Eye (tissue), 1 donor: ENCODE data around the gene RIPPLY3.
"Not testable (repeated sequence)": the region's sequence is repeated elsewhere in the genome, so short reads cannot be mapped to it uniquely, and the experiment has no call there.

ENCODE experiments used
- DNase-seq: peaks from one replicate; pipeline ENCODE4 v3.0.0-alpha.2; 2015

RIPPLY3 gene

DNA sequence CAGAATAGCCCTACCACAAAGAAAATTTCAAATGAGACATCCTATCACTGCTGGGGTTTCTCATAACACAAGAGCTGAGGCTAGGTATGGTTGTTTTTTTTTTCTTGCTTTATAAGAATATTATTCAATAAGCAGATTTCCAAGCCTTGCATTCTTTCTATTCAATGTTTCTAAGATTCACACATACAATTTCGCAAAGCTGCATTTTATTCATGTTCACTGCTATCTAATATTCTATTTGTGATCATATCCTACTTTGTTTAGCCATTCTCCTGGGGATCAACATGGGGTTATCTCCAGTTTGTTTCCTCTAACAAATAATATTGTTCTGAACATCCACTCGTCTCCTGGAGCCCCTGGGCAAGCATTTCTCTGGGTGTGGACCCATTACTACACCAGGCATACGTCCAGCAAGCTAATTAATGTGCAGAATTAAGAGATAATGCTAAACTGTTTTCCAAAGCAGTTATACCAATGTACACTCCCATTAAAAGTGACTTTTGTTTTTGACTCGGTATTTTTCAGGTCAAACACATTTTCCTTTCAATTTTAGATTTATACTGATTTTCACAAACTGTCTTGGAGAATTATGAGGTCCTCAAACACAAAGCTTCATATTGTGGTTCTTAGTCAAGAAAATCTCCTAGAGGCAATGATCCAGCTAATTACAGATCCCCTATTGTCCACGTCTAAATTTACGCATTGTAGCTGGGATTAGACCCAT is 24.4 kb upstream of the RIPPLY3 start:
- no peak for DNase-seq

DNA sequence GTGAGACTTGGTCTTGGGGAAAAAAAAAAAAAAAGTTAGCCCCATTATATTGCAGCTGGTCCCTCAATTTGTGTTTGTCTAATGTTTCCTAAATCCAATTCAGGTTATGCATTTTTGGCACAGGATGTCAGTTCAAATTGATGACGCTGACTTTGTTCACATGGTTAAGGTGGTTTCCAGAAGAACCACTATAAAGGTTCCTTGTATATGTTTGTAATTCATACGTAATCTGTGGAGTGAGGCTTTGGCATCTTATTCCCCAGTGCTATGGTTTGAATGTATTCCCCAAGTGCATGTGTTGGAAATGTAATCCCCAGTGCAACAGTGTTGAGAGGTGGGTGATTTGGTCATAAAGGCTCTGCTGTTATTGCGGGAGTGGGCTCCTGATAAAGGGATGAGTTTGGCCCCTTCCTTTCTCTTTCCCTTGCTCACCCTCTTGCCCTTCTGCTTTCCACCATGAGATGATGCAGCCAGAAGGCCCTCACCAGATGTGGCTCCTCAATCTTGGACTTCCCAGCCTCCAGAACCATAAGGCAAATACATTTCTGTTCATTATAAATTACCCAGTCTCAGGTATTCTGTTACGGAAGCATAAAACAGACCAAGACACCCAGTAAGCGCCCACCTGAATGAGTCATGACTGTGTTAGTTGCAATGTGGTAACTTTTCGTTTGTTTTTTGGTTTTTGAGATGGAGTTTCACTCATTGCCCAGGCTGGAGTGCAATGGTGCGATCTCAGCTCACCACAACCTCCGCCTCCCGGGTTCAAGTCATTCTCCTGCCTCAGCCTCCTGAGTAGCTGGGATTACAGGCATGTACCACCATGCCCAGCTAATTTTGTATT is 20.5 kb upstream of the RIPPLY3 start:
- no peak for DNase-seq

DNA sequence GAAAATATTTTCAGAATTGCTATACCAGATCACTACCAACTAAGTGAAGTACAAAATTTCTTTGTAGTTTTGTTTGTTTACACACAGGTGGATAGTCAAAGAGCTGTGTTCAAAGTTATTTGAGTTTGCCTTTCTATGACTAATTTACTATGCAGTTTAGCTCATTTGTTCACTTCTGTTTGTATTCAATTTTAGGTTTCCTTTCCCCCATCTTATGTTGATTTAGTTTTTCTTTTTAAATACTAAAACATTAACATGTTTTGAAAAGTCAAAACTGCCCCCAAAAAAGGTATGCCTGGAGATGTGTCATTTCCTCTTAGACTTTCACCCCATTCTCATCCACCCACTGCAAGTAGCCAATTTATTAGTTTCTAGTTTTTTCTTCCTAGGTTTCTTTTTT is 18.7 kb upstream of the RIPPLY3 start:
- no peak for DNase-seq

DNA sequence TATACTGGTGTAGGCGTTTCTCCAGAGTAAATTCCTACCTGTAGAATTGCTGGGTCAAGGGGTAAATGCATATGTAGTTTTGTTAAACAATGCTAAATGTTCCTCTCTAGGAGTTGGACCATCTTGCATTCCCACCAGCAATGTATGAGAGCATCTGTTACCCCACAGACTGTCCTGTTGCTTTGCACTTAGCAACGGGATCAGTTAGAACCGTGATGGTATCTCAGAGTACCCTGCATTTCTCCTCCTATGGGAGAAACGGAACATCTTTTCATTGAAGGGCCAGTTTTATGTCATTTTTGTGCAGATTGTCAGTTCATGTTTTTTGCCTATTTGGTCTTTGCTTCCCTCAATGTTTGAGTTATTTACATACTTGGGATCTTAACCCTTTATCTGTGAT is 18.0 kb upstream of the RIPPLY3 start:
- DNase-seq: no peak

DNA sequence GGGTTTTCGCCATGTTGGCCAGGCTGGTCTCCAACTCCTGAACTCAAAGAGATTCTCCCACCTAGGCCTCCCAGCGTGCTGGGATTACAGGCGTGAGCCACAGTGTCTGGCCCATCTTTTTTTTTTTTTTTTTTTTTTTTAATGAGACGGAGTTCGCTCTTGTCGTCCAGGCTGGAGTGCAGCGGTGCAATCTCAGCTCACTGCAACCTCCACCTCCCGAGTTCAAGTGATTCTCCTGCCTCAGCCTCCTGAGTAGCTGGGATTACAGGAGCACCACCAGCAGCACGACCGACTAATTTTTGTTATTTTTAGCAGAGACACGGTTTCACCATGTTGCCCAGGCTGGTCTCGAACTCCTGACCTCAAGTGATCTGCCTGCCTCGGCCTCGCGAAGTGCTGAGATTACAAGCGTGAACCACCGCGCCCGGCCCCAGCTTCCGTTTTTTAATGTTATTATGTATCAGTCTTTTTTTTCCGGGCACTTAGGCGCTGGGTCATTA is 17.3 kb upstream of the RIPPLY3 start:
- not testable (repeated sequence) for DNase-seq

DNA sequence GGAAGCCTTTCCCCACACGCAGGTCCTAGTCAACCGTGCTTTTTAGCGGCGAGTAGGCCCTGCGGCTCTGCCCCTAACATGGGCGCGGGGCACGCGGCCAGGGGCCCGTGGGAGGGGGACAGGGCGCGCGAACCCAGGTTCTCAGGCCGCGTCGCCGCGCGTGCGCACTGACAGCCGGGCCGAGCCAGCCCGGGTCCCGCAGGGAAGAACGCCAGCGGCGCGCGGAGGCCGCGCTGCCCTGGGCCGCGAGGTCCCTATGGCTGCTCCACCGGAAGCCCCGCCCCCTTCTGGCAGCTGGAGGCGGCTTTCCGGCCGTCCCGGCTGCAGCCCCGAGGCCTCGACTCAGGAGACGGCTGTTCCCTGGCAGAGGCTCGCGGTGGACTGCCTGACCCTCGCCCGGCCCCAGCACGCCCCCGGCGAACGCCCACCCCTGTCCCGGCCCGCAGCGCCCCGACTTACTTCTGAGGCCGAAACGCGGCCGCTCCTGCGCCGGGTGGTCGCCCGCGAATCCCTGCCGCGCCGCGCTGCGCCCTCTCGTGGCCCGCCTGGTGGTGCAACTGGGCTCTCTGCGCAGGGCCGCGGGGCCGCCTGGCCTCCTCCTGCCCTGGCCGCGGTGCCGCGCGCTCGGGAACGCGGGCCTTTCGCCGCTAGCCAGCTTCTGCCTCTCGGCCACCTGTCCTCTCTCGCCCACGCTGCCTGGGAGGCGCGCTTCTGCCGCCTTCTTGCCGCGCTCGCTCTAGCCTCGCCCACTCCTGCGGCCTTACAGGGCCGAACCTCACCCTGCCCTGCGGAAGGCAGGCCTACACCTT is 16.6 kb upstream of the RIPPLY3 start:
- DNase-seq: peak; percentile 97

DNA sequence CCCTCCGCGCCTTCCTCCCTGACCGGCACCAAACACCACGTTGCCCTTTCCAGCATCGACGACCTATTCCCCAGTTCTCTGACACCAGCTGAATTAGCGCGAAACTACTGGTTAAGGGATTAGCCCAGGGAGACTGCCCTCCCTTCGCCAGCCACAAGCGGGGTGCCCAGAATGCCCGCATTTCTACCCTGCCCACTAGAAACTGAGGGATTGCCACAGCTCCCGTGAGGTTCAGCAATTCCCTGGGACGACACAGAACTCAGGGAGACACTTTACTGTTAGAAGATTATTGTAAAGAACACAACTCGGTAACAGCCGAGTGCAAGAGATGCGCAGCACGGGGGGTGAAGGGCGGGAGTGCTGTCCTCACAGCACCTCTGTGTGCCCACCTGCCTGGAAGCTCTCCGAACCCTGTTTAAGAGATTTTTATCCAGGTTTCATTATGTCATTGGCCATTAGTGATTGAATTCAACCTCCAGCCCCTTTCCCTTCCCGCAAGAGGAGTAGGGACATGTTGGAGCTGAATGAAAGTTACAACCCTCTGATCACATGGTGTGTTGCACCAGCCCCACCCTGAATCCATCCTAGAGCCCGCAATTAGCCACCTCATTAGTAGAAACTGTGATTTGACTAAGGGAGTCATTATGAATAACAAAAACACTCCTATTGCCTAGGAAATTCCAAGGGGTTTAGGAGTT is 15.8 kb upstream of the RIPPLY3 start:
- DNase-seq: no peak

DNA sequence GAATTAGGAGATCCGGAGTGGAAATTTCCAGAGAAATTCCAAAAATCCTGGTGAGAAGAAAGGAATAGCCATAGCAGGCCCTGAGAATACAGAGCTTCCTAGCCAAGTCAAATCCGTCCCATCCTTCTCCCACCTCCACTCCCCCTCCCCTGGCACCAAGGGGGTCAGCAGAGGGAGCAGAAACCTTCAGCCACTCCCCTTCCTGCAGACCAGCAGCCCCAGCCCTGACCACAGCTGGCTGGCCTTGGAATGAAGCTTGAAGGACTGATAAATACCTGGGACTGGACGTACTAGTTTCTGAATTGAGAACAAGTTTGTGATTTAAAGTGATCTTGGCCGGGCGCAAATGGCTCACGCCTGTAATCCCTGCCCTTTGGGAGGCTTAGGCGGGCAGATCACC is 13.8 kb upstream of the RIPPLY3 start:
- DNase-seq: no peak

DNA sequence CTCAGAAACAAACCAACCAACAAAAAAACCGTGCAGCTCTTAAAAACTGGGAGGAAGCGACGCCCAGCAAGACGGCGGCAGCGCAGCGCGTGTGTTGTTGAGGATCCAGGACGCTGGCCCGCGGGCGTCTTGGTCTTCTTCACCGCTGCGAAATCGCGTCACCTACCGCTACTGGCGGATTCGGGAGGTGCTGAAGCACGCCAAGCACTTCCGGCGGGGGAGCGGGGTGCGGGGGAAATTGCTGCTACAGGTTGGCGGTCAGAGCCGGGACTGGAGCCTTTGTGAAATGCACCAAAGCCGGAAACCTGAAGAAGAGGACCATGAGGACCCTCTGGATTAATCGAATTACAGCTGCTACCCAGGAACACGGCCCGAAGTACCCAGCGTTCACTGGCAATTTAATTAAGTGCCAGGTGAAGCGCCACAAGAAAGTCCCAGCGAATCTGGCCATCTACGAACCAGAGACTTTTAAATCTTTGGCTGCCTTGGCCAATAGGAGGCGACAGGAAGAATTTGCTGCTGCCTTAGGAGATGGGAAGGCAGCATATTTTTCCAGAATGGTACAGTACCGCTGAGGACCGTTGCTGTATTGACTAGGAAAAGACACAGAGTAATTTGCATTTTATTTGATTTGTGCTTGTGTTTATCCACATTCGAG is 11.9 kb upstream of the RIPPLY3 start:
- DNase-seq: peak; percentile 51

DNA sequence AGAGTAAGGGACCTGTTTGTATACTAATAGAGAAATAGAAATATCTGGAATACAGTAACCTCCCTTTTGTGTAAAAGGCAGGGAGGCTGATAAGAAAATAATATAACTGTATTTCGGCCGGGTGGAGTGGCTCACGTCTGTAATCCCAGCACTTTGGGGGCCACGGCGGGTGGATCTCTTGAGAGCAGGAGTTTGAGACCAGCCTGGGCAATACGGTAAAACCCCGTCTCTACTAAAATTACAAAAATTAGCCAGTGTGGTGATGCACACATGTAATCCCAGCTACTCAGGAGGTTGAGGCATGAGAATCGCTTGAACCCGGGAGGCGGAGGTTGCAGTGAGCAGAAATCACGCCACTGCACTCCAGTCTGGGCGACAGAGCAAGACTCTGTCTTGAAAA is 11.2 kb upstream of the RIPPLY3 start:
- DNase-seq: not testable (repeated sequence)

DNA sequence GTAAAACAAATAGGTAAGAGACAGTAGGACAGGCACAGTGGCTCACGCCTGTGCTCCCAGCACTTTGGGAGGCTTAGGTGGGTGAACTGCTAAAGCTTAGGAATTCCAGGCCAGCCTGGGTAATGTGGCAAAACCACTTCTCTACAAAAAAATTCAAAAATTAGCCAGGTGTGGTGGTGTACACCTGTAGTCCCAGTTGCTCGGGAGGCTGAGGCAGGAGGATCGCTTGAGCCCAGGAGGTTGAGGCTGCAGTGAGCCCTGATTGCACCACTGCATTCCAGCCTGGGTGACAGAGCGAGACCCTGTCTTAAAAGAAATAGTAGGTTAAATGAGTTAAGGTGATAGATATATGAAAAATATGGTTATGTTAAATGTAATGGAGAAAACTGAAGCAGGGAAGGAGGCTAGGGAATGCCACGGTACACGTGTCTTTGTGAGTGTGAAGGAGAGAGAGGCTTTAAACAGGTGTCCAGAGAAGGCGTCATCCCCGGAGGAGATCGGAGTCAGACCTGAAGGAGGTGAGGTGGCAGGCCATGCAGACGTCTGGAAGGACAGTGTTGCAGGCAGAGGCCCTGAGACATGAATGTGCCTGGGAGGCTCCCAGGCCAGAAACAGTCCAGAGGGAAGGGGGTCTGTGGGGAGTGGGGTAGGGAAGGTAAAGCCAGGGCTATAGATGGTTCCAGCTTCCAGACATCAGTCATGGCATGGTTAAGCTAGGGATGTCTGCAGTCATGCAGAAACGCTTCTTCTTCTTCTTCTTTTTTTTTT is 7.2 kb upstream of the RIPPLY3 start:
- DNase-seq: no peak

DNA sequence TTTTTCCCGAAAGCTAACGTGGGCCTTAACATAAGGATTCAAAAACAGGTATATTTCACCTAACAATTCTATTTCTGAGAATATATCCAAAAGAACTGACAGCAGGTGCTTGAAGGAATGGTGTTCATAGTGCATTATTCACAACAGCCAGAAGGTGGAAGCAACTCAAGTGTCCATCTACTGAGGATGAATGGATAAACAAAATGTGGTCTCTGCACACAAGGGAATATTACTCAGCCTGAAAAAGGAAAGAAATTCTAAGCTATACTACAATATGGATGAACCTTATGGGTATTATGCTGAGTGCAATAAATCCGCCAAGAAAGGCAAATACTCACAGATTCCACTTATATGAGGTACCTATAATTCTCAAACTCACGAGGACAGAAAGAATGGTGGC is 6.1 kb upstream of the RIPPLY3 start:
- DNase-seq: no peak

DNA sequence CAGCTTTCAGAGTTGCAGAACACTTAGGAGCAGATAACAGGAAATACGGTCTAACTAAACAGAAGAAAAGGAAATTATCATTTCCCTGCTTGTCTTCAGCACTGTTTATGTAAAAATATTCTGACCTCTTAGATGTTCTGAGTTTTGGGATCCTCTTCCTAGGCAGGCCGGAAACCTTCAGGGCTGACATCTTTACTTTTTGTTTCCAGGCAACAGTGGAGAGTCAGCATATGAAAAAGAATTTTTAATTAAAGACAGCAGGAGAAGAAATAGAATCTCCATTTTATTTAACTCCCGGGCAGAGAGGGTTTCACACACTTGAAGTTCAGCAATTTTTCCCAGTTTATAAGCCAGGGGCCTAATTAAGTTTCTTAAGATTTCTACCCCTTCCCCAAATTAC is 5.1 kb upstream of the RIPPLY3 start:
- peak; percentile 20 for DNase-seq

DNA sequence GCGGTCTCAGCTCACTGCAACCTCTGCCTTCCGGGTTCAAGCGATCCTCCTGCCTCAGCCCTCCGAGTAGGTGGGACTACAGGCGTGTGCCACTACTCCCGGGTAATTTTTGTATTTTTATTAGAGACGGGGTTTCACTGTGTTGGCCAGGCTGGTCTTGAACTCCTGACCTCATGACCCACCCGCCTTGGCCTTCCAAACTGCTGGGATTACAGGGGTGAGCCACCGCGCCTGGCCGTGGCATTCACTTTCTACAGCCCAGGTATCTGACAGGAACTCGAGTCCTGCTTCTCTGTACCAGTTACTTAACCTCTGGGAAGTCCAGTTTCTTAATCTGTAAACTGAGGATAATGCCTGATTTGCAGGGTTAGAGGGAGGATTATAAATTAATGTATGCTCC is 3.7 kb upstream of the RIPPLY3 start:
- not testable (repeated sequence) for DNase-seq

DNA sequence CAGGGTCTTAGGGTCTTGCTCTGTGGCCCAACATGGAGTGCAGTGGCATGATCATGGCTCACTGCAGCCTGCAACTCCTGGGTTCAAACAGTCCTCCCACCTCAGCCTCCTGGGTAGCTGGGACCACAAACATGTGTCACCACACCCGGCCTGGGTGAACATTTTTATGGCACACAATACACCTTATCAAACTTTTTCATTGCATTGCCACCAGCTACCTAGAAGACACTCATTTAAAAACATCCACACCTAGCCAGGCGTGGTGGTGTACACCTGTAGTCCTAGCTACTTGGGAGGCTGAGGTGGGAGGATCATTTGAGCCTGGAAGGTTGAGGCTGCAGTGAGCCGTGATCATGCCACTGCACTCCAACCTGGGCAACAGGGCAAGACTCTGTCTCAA is 2.6 kb upstream of the RIPPLY3 start:
- DNase-seq: not testable (repeated sequence)

DNA sequence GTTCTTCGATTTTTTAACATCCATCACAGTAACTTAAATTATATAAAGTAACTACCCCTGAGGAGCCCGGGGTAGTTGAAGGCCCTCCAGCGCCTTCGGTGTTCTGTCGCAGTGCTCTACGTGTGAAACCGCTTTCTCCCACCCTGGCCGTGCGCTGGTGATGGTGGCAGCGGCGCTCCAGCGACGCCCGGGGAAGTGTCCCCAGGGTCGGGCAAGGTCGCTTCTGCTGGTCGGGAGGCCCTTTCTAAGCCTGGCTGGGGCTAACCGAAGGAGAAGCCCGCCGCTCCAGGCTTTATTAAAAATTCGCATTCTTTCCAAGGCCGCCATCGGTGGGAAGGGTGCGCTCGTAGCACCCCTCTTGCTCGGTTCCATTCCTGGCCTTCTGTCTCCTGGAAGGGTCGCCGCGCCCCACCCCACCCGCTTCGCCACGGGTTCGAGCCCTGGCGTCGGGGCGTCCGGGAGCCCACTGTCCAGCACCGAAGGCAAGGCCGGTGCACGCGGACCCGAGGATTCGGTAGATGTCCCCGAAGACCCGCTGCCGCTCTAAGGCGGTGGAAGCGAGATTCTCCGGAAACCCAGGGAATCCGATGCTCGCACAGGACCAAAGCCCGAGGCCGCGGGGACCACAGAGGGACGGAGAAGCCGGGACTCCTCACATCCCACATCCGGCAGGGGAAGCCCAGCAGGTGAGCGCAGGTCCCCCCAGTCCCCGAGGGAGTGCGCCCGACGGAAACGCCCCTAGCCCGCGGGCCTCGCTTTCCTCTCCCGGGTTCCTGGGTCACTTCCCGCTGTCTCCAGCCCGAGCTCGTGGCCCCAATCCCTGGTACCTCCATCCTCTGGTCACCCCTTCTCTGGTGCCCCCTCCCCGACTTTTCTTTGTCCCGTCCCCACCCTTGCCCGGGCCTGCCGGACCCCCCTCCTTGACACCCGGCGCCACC is 685 bp upstream of the RIPPLY3 start:
- peak; percentile 57 for DNase-seq

DNA sequence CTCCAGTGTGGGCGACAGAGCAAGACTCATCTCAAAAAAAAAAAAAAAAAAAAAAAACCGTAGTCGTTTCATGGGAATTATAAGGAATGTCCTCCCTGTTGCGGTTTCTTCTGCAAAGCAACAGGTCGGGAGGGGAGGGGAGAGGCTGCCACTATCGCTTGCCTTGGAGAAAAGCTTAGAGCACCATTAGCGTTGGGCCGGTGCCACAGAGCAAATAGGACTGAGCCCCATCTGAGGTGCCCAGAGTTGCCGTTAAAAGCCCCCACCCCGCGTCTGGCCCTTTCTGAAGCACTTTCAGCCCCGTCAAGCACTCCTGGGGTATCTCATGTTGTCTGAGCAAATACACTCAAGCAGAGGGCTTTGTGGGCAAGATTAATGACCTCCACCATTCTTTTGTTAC is 2.2 kb downstream of the RIPPLY3 start:
- DNase-seq: peak; percentile 18

DNA sequence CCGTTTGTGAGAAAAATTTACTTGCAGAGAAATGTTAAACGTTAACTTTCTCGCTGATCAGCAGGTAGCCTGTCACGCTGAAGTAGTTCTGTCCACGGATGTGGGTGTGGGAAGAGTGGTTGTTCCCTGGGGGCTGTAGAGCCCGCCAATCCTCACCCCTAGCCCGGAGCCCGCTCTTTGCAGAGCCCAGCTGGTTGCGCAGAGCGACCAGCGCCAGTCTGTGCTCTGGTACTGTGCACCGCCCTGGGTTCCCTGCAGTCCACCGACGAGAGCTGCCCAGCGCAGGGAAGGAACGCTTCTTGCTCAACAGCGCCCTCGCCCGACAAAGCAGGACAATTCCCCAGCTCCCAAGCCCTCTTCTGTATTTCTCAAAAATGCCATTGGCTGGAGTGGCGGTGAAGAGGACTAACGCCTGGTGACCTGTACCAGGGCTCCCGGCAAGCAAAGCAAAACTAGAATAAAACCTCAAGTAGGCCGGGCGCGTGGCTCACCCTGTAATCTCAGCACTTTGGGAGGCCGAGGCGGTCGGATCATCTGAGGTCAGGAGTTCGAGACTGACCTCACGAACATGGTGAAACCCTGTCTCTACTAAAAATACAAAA is 3.3 kb downstream of the RIPPLY3 start:
- DNase-seq: peak; percentile 90

DNA sequence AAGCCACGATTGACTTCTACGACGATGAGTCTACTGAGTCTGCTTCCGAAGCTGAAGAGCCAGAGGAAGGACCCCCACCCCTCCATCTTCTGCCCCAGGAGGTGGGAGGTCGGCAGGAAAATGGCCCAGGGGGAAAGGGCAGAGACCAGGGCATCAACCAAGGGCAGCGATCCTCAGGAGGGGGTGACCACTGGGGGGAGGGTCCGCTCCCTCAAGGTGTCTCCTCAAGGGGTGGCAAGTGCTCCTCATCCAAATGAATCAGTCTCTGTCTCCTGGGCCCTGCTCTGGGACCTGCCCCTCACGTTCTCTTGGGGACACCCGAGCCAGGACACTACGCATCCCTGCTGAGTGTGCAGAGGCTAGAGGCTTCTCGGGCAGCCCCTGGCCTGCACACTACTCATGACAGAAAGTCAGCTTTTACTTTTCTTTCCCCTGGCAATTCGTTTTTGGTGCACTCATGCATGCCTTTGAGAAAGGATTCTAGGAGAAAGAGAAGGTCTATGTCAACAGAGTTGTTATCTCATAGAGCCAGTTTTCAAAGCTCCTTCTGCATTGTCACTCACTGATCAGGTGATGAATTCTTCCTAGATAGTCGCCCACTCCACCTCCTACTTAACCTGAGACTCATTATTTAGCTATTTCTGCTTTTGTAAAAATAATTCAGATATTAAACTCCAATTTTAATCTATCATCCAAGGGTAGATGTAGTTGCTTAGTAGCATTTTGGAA is 11.6 kb downstream of the RIPPLY3 start:
- DNase-seq: no peak
